SK-N-SH treated with all-trans-retinoic acid at 6 μM for 48 hours (cell line): ENCODE data around the gene TTC28.
A peak's percentile ranks its signal among the peaks of the same experiment; 100 is the strongest.

Experiments used
- ATAC-seq: fragments of 200-7000 bp; cut with Tn5 transposase; 3 replicates; pipeline ENCODE4 v1.9.1; 2020; ENCODE audit warnings: mild to moderate bottlenecking, moderate library complexity
- ARNTL ChIP-seq: fragments of 450-650 bp; formaldehyde crosslinking; IDR thresholded peaks from 2 replicates; pipeline ENCODE4 v1.5.0; 2020; ENCODE audit warnings: low read depth, mild to moderate bottlenecking, moderate library complexity, borderline replicate concordance
- BACH2 ChIP-seq: fragments of 250-450 bp; sonication (Bioruptor Pico); IDR thresholded peaks from 2 replicates; pipeline ENCODE4 v1.9.0; 2021; ENCODE audit warnings: mild to moderate bottlenecking, borderline replicate concordance
- CSDC2 ChIP-seq: fragments of 250-450 bp; sonication (Bioruptor Pico); IDR thresholded peaks from 2 replicates; pipeline ENCODE4 v1.5.0; 2020; ENCODE audit warnings: mild to moderate bottlenecking, moderate library complexity
- ESRRG ChIP-seq: fragments of 250-450 bp; sonication (Bioruptor Pico); IDR thresholded peaks from 2 replicates; pipeline ENCODE4 v1.6.1; 2021; ENCODE audit warnings: mild to moderate bottlenecking
- GLIS3 ChIP-seq: fragments of 250-450 bp; sonication (Bioruptor Pico); IDR thresholded peaks from 2 replicates; pipeline ENCODE4 v1.5.0; 2020; ENCODE audit warnings: mild to moderate bottlenecking, moderate library complexity
- ISL1 ChIP-seq: fragments of 250-450 bp; sonication (Bioruptor Pico); IDR thresholded peaks from 2 replicates; pipeline ENCODE4 v2.1.2; 2022; ENCODE audit warnings: mild to moderate bottlenecking, moderate library complexity
- PPARA ChIP-seq: fragments of 250-450 bp; sonication (Bioruptor Pico); IDR thresholded peaks from 2 replicates; pipeline ENCODE4 v1.5.0; 2020; ENCODE audit warnings: mild to moderate bottlenecking, borderline replicate concordance
- RARB ChIP-seq: fragments of 250-450 bp; sonication (Bioruptor Pico); IDR thresholded peaks from 2 replicates; pipeline ENCODE4 v1.8.0; 2021; ENCODE audit warnings: mild to moderate bottlenecking, moderate library complexity
- SNAI2 ChIP-seq: fragments of 250-450 bp; sonication (Bioruptor Pico); IDR thresholded peaks from 2 replicates; pipeline ENCODE4 v1.5.0; 2020; ENCODE audit warnings: mild to moderate bottlenecking, moderate library complexity
- TOX ChIP-seq: fragments of 250-450 bp; sonication (Bioruptor Pico); IDR thresholded peaks from 2 replicates; pipeline ENCODE4 v1.8.0; 2021; ENCODE audit warnings: mild to moderate bottlenecking, moderate library complexity, borderline replicate concordance
- ZC3H10 ChIP-seq: fragments of 250-450 bp; sonication (Bioruptor Pico); IDR thresholded peaks from 2 replicates; pipeline ENCODE4 v1.5.1; 2021; ENCODE audit warnings: mild to moderate bottlenecking, moderate library complexity
- ZFP3 ChIP-seq: fragments of 250-450 bp; sonication (Bioruptor Pico); IDR thresholded peaks from 2 replicates; pipeline ENCODE4 v1.5.0; 2020; ENCODE audit warnings: mild to moderate bottlenecking, moderate library complexity
- ZNF565 ChIP-seq: fragments of 450-650 bp; formaldehyde crosslinking; conservative IDR thresholded peaks from 2 replicates; pipeline ENCODE4 v1.5.0; 2020; ENCODE audit warnings: low read depth, mild to moderate bottlenecking, moderate library complexity
- ZNF70 ChIP-seq: fragments of 450-650 bp; formaldehyde crosslinking; IDR thresholded peaks from 2 replicates; pipeline ENCODE4 v1.5.0; 2020; ENCODE audit warnings: mild to moderate bottlenecking, moderate library complexity
- TF ChIP-seq, protein P1 (sequence below): fragments of 250-450 bp; sonication (Bioruptor Pico); IDR thresholded peaks from 2 replicates; pipeline ENCODE4 v1.8.0; 2020; ENCODE audit warnings: mild to moderate bottlenecking, moderate library complexity, borderline replicate concordance
- TF ChIP-seq, protein P2 (sequence below): fragments of 250-450 bp; sonication (Bioruptor Pico); IDR thresholded peaks from 2 replicates; pipeline ENCODE4 v1.5.0; 2020; ENCODE audit warnings: mild to moderate bottlenecking, moderate library complexity
- TF ChIP-seq, protein P3 (sequence below): fragments of 250-450 bp; sonication (Bioruptor Pico); IDR thresholded peaks from 2 replicates; pipeline ENCODE4 v1.5.1; 2020; ENCODE audit warnings: low read depth, mild to moderate bottlenecking, moderate library complexity
- TF ChIP-seq, protein P4 (sequence below): fragments of 250-450 bp; sonication (Bioruptor Pico); IDR thresholded peaks from 2 replicates; pipeline ENCODE4 v1.5.1; 2021; ENCODE audit warnings: mild to moderate bottlenecking, moderate library complexity
- TF ChIP-seq, protein P5 (sequence below): fragments of 250-450 bp; sonication (Bioruptor Pico); IDR thresholded peaks from 2 replicates; pipeline ENCODE4 v1.8.0; 2021; ENCODE audit warnings: low read depth, mild to moderate bottlenecking, moderate library complexity, borderline replicate concordance

The TTC28 gene

DNA sequence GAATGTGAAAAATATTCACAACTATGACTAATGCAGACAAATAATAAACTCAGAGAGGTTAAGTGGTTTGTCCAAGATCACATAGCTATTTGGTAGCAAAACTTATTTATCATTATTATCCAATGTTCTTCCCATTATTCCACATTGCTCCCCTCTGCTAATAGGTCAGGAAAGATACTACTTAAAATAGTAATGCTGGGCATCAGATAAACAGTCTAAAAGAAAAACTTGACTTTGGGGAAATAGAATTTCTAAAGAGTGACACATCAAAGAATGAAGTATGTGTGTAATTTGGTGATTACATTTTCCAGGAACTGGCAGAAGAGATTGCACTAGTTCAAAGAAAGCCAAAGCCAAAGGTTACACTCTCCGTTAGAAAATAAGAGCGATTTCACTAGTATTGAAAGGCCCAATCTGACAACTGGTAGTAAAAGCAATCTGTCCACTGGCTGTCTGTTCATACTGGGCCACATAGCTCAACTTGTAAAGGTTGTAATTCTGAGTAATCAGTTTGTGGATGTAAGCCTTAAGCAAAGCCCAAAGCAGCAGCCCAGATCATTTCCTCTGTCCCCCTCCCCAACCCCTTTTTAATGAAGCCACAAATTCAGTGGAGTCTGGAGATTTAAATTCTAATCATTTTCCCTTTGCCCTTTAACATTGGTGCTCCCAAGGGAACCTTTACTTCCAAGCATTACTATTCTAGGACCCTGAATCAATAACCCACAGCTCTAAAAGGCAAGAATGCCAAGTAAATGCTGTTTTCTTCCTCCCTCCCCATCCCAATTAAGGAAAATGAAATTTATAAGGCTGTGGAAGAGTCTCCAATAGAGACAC, 283.5 kb downstream of the TTC28 start:
- TF ChIP-seq GLIS3 (CRISPR knock-in tag) (peak; percentile 72; the same call in 1 of the 2 replicates), ZNF70 (no peak), ISL1 (CRISPR knock-in tag) (peak; percentile 76), ZC3H10 (CRISPR knock-in tag) (no peak), TOX (no peak)
- TF ChIP-seq, protein P1, sequence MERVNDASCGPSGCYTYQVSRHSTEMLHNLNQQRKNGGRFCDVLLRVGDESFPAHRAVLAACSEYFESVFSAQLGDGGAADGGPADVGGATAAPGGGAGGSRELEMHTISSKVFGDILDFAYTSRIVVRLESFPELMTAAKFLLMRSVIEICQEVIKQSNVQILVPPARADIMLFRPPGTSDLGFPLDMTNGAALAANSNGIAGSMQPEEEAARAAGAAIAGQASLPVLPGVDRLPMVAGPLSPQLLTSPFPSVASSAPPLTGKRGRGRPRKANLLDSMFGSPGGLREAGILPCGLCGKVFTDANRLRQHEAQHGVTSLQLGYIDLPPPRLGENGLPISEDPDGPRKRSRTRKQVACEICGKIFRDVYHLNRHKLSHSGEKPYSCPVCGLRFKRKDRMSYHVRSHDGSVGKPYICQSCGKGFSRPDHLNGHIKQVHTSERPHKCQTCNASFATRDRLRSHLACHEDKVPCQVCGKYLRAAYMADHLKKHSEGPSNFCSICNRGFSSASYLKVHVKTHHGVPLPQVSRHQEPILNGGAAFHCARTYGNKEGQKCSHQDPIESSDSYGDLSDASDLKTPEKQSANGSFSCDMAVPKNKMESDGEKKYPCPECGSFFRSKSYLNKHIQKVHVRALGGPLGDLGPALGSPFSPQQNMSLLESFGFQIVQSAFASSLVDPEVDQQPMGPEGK (CRISPR knock-in tag): no peak
- TF ChIP-seq, all 23 proteins: peak for 2

DNA sequence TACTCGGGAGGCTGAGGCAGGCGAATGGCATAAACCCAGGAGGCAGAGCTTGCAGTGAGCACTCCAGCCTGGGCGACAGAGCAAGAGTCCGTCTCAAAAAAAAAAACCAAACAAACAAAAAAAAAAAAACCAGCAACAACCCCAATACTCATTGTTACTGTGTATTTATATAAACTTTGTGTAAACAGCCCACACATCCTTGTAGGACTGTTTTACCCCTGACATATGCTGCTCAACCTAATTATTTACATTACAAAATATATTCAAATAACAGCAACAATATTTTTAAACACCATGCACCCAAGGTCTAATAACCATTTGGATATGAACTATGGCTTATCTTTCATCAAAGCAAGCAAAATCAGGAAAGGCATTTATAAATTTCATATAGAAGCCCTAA, 284.1 kb downstream of the TTC28 start:
- ATAC-seq: no peak
- TF ChIP-seq ISL1 (CRISPR knock-in tag): no peak
- no peak for TF ChIP-seq GLIS3 (CRISPR knock-in tag)
- TF ChIP-seq, all 23 proteins: peak for 0

More for the DNA sequence above, 283.5 kb downstream of the TTC28 start:
- peak; percentile 56 for ATAC-seq

DNA sequence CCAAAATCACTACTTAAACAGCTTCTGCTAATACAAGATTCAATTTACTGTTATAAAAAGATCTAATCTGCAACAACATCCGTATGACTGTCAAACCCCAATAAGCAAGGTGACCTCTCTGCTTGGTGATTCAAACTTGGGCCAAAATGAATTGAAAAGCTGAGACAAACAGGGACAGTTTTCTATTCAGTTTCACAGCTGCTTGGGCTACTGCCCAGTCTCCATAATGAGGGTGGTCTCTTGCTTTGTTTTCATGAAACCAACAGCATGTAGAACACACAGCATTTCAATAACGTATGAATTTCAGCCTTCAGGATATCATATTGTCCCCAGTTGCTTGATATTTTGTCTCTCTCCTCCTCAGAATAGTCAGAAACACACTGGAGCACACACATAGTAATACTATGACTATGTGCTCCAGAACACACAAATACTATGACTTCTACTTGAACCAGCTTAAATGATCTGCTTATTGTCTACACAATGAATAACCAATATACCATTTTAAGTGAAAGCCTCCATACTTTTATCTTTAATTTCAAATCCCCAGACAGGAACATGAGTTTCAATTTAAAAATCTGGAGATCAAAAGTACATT, 285.0 kb downstream of the TTC28 start:
- TF ChIP-seq CSDC2 (CRISPR knock-in tag) (no peak), SNAI2 (CRISPR knock-in tag) (no peak), ZFP3 (CRISPR knock-in tag) (no peak), ZNF70 (no peak), ARNTL (CRISPR knock-in tag) (no peak), ZNF565 (CRISPR knock-in tag) (no peak), GLIS3 (CRISPR knock-in tag) (no peak), PPARA (CRISPR knock-in tag) (no peak), ESRRG (no peak), BACH2 (CRISPR knock-in tag) (no peak), RARB (CRISPR knock-in tag) (no peak)
- TF ChIP-seq, protein P2, sequence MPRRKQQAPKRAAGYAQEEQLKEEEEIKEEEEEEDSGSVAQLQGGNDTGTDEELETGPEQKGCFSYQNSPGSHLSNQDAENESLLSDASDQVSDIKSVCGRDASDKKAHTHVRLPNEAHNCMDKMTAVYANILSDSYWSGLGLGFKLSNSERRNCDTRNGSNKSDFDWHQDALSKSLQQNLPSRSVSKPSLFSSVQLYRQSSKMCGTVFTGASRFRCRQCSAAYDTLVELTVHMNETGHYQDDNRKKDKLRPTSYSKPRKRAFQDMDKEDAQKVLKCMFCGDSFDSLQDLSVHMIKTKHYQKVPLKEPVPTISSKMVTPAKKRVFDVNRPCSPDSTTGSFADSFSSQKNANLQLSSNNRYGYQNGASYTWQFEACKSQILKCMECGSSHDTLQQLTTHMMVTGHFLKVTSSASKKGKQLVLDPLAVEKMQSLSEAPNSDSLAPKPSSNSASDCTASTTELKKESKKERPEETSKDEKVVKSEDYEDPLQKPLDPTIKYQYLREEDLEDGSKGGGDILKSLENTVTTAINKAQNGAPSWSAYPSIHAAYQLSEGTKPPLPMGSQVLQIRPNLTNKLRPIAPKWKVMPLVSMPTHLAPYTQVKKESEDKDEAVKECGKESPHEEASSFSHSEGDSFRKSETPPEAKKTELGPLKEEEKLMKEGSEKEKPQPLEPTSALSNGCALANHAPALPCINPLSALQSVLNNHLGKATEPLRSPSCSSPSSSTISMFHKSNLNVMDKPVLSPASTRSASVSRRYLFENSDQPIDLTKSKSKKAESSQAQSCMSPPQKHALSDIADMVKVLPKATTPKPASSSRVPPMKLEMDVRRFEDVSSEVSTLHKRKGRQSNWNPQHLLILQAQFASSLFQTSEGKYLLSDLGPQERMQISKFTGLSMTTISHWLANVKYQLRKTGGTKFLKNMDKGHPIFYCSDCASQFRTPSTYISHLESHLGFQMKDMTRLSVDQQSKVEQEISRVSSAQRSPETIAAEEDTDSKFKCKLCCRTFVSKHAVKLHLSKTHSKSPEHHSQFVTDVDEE: no peak
- TF ChIP-seq, protein P3, sequence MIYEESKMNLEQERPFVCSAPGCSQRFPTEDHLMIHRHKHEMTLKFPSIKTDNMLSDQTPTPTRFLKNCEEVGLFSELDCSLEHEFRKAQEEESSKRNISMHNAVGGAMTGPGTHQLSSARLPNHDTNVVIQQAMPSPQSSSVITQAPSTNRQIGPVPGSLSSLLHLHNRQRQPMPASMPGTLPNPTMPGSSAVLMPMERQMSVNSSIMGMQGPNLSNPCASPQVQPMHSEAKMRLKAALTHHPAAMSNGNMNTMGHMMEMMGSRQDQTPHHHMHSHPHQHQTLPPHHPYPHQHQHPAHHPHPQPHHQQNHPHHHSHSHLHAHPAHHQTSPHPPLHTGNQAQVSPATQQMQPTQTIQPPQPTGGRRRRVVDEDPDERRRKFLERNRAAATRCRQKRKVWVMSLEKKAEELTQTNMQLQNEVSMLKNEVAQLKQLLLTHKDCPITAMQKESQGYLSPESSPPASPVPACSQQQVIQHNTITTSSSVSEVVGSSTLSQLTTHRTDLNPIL: no peak
- TF ChIP-seq, protein P4, sequence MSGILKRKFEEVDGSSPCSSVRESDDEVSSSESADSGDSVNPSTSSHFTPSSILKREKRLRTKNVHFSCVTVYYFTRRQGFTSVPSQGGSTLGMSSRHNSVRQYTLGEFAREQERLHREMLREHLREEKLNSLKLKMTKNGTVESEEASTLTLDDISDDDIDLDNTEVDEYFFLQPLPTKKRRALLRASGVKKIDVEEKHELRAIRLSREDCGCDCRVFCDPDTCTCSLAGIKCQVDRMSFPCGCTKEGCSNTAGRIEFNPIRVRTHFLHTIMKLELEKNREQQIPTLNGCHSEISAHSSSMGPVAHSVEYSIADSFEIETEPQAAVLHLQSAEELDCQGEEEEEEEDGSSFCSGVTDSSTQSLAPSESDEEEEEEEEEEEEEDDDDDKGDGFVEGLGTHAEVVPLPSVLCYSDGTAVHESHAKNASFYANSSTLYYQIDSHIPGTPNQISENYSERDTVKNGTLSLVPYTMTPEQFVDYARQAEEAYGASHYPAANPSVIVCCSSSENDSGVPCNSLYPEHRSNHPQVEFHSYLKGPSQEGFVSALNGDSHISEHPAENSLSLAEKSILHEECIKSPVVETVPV: no peak
- TF ChIP-seq, protein P5, sequence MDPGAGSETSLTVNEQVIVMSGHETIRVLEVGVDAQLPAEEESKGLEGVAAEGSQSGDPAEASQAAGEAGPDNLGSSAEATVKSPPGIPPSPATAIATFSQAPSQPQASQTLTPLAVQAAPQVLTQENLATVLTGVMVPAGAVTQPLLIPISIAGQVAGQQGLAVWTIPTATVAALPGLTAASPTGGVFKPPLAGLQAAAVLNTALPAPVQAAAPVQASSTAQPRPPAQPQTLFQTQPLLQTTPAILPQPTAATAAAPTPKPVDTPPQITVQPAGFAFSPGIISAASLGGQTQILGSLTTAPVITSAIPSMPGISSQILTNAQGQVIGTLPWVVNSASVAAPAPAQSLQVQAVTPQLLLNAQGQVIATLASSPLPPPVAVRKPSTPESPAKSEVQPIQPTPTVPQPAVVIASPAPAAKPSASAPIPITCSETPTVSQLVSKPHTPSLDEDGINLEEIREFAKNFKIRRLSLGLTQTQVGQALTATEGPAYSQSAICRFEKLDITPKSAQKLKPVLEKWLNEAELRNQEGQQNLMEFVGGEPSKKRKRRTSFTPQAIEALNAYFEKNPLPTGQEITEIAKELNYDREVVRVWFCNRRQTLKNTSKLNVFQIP (CRISPR knock-in tag): no peak
- ATAC-seq: no peak
